Upper lobe of left lung (tissue), 4 donors: ENCODE data around the gene NFU1.

Source experiments
- CTCF ChIP-seq, 6 experiments: fragments of 450-650 bp in 4 of 6; fragments of 200-600 bp in 2 of 6; sonication (generic) in 2 of 6; IDR thresholded peaks; one replicate each; pipeline ENCODE4 v1.5.1; 2016 to 2019; ENCODE audit warnings: antibody characterized with exemption in 6 of 6
- POLR2A ChIP-seq, 4 donors: fragments of 450-650 bp; IDR thresholded peaks; one replicate each; pipeline ENCODE4 v1.5.1; 2016 to 2017; ENCODE audit warnings: antibody characterized with exemption in 4 of 4, mild to moderate bottlenecking in 2 of 4

DNA sequence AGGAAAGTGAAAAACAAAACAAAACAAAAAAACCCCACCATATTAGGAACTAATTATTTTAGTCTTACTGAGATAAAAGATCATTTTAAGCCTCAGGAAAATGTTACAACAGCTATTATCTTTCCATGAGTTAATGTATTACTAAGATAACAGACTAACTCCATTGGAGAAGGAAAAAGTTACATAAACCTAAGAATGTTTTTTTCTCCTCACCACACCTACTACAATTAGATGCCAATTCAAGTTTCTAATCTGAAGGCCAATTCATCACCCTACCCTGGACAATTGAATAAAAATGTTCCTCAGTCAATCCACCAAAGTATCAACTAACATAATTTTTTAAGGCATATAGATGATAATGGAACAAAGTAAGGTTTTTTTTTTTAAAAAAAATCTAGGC, 40.0 kb downstream of the NFU1 start:
- TF ChIP-seq POLR2A (IDR thresholded peaks at IDR 0.05), result no peak
- no peak for TF ChIP-seq CTCF (IDR thresholded peaks at IDR 0.05)
